OCI-LY7 (cell line): ENCODE data around the gene NPNT.

Experiments
- EZH2phosphoT487 ChIP-seq: fragments of 200-600 bp; sonication (generic); IDR thresholded peaks from 2 replicates; pipeline ENCODE4 v1.6.1; 2018; ENCODE audit warnings: low read depth, borderline replicate concordance, mild to moderate bottlenecking, mixed run types, antibody characterized with exemption, low read length, moderate library complexity, mixed read lengths
- TF ChIP-seq, protein P1 (sequence below): fragments of 200-600 bp; sonication (generic); conservative IDR thresholded peaks from 2 replicates; pipeline ENCODE4 v1.5.1; 2014; ENCODE audit warnings: mild to moderate bottlenecking, antibody characterized with exemption, low read length, moderate library complexity, mixed read lengths

DNA sequence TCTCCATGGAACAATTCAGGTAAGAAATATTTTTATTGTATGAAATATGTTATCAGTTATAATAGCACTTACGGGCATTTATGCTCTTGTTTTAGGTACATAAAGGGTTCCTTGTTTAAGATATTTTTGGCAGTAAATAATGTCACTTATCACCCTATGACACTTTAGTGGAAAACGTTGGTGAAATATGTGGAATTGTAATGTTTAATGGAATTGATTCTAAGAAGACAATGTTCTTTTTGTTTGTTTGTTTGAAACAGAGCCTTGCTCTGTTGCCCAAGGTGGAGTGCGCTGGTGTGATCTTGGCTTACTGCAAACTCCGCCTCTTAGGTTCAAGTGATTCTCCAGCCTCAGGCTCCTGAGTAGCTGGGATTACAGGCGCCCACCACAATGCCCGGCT, 17.4 kb downstream of the NPNT start:
- TF ChIP-seq, protein P1, sequence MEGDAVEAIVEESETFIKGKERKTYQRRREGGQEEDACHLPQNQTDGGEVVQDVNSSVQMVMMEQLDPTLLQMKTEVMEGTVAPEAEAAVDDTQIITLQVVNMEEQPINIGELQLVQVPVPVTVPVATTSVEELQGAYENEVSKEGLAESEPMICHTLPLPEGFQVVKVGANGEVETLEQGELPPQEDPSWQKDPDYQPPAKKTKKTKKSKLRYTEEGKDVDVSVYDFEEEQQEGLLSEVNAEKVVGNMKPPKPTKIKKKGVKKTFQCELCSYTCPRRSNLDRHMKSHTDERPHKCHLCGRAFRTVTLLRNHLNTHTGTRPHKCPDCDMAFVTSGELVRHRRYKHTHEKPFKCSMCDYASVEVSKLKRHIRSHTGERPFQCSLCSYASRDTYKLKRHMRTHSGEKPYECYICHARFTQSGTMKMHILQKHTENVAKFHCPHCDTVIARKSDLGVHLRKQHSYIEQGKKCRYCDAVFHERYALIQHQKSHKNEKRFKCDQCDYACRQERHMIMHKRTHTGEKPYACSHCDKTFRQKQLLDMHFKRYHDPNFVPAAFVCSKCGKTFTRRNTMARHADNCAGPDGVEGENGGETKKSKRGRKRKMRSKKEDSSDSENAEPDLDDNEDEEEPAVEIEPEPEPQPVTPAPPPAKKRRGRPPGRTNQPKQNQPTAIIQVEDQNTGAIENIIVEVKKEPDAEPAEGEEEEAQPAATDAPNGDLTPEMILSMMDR, result no peak
- no peak for TF ChIP-seq EZH2phosphoT487
